Ishikawa (cell line): Measurements from ENCODE around the gene GPNMB.

Source experiments
- CEBPB ChIP-seq: IDR thresholded peaks from 2 replicates; pipeline ENCODE4 v1.6.1; 2012
- CREB1 ChIP-seq: IDR thresholded peaks from 2 replicates; pipeline ENCODE4 v1.6.1; 2012; ENCODE audit warnings: low read depth
- EGR1 ChIP-seq: IDR thresholded peaks from 2 replicates; pipeline ENCODE4 v1.6.1; 2012
- EP300 ChIP-seq: IDR thresholded peaks from 2 replicates; pipeline ENCODE4 v1.6.1; 2012; ENCODE audit warnings: borderline replicate concordance
- FOXM1 ChIP-seq: IDR thresholded peaks from 2 replicates; pipeline ENCODE4 v1.6.1; 2012; ENCODE audit warnings: low read depth, borderline replicate concordance
- MAX ChIP-seq: IDR thresholded peaks from 2 replicates; pipeline ENCODE4 v1.6.1; 2012
- NFIC ChIP-seq: IDR thresholded peaks from 2 replicates; pipeline ENCODE4 v1.6.1; 2012
- RAD21 ChIP-seq: IDR thresholded peaks from 2 replicates; pipeline ENCODE4 v1.6.1; 2012; ENCODE audit warnings: low read depth
- REST ChIP-seq: IDR thresholded peaks from 2 replicates; pipeline ENCODE4 v1.6.1; 2012; ENCODE audit warnings: low read depth, mild to moderate bottlenecking
- TAF1 ChIP-seq: IDR thresholded peaks from 2 replicates; pipeline ENCODE4 v1.6.1; 2012; ENCODE audit warnings: low read depth, mild to moderate bottlenecking
- TCF12 ChIP-seq: IDR thresholded peaks from 2 replicates; pipeline ENCODE4 v1.6.1; 2012; ENCODE audit warnings: low read depth
- TEAD4 ChIP-seq: IDR thresholded peaks from 2 replicates; pipeline ENCODE4 v1.6.1; 2012
- YY1 ChIP-seq: IDR thresholded peaks from 2 replicates; pipeline ENCODE4 v1.6.1; 2012; ENCODE audit warnings: low read depth
- ZBTB7A ChIP-seq: IDR thresholded peaks from 2 replicates; pipeline ENCODE4 v1.6.1; 2012; ENCODE audit warnings: low read depth
- TF ChIP-seq, protein P1 (sequence below): IDR thresholded peaks from 2 replicates; pipeline ENCODE4 v1.6.1; 2012

GPNMB gene

GRCh38 chr7:23246555-23246954, at the start of gene GPNMB:
Gene GPNMB, plus strand, starts transcription at chr7:23246775. Its CDS starts 83 bp downstream, at chr7:23246858.
- TF ChIP-seq MAX = 0 out of 2 replicates have a peak, but pooled peaks have one; percentile 10
- TF ChIP-seq, protein P1, sequence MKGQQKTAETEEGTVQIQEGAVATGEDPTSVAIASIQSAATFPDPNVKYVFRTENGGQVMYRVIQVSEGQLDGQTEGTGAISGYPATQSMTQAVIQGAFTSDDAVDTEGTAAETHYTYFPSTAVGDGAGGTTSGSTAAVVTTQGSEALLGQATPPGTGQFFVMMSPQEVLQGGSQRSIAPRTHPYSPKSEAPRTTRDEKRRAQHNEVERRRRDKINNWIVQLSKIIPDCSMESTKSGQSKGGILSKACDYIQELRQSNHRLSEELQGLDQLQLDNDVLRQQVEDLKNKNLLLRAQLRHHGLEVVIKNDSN = peak; percentile 71
- TF ChIP-seq NFIC = no peak

DNA sequence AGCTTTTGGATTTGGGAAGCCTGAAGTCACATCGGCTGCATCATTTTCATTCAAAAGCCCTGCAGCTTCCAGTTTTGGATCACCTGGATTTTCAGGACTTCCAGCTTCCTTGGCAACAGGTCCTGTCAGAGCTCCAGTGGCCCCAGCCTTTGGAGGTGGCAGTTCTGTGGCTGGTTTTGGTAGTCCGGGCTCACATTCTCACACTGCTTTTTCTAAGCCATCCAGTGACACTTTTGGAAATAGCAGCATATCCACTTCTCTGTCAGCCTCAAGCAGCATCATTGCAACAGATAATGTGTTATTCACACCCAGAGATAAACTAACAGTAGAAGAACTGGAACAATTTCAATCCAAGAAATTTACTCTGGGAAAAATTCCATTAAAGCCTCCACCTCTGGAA, 46.2 kb upstream of the GPNMB start:
- TF ChIP-seq TCF12 (no peak), REST (no peak), TAF1 (no peak), RAD21 (no peak), CREB1 (no peak), EGR1 (no peak), NFIC (no peak), ZBTB7A (no peak), FOXM1 (no peak), CEBPB (no peak), YY1 (no peak), TEAD4 (no peak)
- TF ChIP-seq, protein P1 = no peak

DNA sequence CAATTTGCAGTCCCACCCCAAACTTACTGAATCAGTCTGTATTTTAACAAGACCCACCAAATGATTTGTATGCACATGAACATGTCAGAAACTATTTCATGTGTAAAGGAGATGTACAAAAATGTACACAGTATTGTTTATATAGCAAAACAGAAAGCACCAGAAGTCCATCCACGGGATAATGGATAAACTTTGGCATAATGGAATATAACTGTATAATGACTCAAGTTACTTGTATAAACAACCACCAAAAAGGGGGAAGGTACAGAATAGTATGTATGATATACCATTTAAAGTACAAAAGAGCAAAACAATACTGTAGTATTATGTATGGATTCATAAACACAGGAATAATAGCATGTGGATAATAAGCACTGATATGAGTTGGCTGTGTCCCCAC, 42.3 kb upstream of the GPNMB start:
- TF ChIP-seq ZBTB7A (no peak), TAF1 (no peak), NFIC (no peak), TCF12 (no peak), YY1 (no peak), TEAD4 (no peak)

- TF ChIP-seq TCF12 (no peak), FOXM1 (no peak), YY1 (no peak), RAD21 (no peak), EP300 (no peak), TEAD4 (no peak), CREB1 (no peak), REST (no peak), CEBPB (no peak), NFIC (no peak), TAF1 (no peak), MAX (no peak), ZBTB7A (no peak)
- TF ChIP-seq, protein P1 = no peak
Measured at GRCh38 chr7:23205577-23205908, 41.0 kb upstream of the GPNMB start.

GRCh38 chr7:23205909-23206767, 40.4 kb upstream of the GPNMB start:
- TF ChIP-seq EP300 = no peak

DNA sequence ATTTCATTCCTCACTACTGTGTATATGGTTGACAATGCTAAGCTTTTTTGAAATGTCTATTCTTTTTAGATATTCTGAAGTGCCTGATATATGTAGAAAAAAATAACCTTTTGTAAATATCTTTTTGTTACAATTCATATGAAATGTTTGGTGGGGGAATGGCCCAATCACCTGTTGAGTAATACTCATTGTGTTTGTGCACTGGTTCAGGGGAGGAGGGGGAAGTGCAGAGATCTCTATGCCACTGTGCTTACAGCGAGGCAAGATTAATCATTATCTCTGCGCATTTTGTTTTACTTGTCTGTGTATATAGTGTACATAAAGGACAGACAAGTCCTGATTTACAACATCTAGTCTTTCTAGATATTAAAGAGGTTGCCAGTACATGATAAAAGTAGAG, 39.6 kb upstream of the GPNMB start:
- TF ChIP-seq MAX (no peak), CEBPB (peak; percentile 59)

DNA sequence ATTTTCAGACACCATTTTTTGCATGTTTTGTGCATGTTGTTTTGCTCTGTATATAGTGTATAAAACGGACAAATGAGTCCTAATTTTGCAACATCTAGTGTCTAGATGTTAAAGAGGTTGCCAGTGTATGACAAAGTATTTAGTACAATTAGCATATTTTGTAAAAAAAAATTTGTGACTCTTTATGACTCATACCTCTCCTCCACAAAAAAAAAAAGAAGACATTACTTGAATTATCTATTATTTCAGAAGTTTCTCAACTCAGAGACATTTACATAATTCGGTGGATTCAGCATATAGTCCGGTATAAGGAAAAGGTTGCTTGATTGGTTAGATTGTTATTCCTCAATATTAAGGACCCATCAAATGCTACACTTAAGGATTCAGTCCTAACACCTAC, 38.7 kb upstream of the GPNMB start:
- TF ChIP-seq EGR1 = no peak
